GM18909 (cell line): ENCODE data around the gene LOXL1.
"Not testable (repeated sequence)": the region's sequence is repeated elsewhere in the genome, so short reads cannot be mapped to it uniquely, and the experiment has no call there.

Experiments
- ATAC-seq: cut with Tn5 transposase; IDR thresholded peaks from one replicate; pipeline ENCODE4 v1.9.1; 2021; ENCODE audit warnings: mild to moderate bottlenecking; ENCODE audit not compliant: unreplicated experiment, poor library complexity

The LOXL1 gene

GRCh38 chr15:73937296-73937695 lies 11.0 kb downstream of the LOXL1 start:
- ATAC-seq, result no peak

GRCh38 chr15:73937726-73938125 lies 11.5 kb downstream of the LOXL1 start:
- ATAC-seq, result no peak

GRCh38 chr15:73938516-73938915 lies 12.3 kb downstream of the LOXL1 start:
- not testable (repeated sequence) for ATAC-seq

- no peak for ATAC-seq
Observed at GRCh38 chr15:73939138-73939537, 12.9 kb downstream of the LOXL1 start.

GRCh38 chr15:73940061-73940981 lies 14.1 kb downstream of the LOXL1 start:
- no peak for ATAC-seq

- ATAC-seq, result no peak
Observed at GRCh38 chr15:73941044-73941443, 14.8 kb downstream of the LOXL1 start.

- no peak for ATAC-seq
Observed at GRCh38 chr15:73941449-73941848, 15.2 kb downstream of the LOXL1 start.

- ATAC-seq, result no peak
Observed at GRCh38 chr15:73941871-73942635, 15.8 kb downstream of the LOXL1 start.

GRCh38 chr15:73942751-73943270 lies 16.5 kb downstream of the LOXL1 start:
- ATAC-seq, result no peak

- ATAC-seq, result no peak
Observed at GRCh38 chr15:73944161-73945129, 18.2 kb downstream of the LOXL1 start.

GRCh38 chr15:73945130-73945508 lies 18.9 kb downstream of the LOXL1 start:
- no peak for ATAC-seq

GRCh38 chr15:73946046-73946721 lies 19.9 kb downstream of the LOXL1 start:
- no peak for ATAC-seq

- ATAC-seq, result no peak
Observed at GRCh38 chr15:73946795-73947370, 20.6 kb downstream of the LOXL1 start.

- no peak for ATAC-seq
Observed at GRCh38 chr15:73947651-73948050, 21.4 kb downstream of the LOXL1 start.

- no peak for ATAC-seq
Observed at GRCh38 chr15:73948396-73948795, 22.1 kb downstream of the LOXL1 start.

- ATAC-seq, result no peak
Observed at GRCh38 chr15:73948982-73949381, 22.7 kb downstream of the LOXL1 start.

- ATAC-seq, result no peak
Observed at GRCh38 chr15:73949496-73949895, 23.2 kb downstream of the LOXL1 start.

GRCh38 chr15:73950479-73950830 lies 24.2 kb downstream of the LOXL1 start:
- no peak for ATAC-seq

- ATAC-seq, result peak; percentile 52
Observed at GRCh38 chr15:73950831-73951561, 24.7 kb downstream of the LOXL1 start.
